MM.1S (cell line): ENCODE measurements around the gene PHLPP2.

Experiments used
- DNase-seq: peaks from one replicate; pipeline ENCODE4 v3.0.0-alpha.2; 2015
- H2AFZ ChIP-seq: fragments of 300-600 bp; sonication (generic); 2 replicates; pipeline ENCODE4 v1.6.0; 2016; ENCODE audit warnings: antibody characterized with exemption, low read length
- H3F3A ChIP-seq: fragments of 300-600 bp; sonication (generic); 2 replicates; pipeline ENCODE4 v1.6.1; 2016; ENCODE audit warnings: mild to moderate bottlenecking, antibody characterized with exemption, low read length, moderate library complexity, mixed read lengths; ENCODE audit not compliant: insufficient read depth
- H3K27ac ChIP-seq: fragments of 300-600 bp; sonication (generic); 2 replicates; pipeline ENCODE4 v1.5.1; 2016; ENCODE audit warnings: mild to moderate bottlenecking, low read length
- H3K27me3 ChIP-seq: fragments of 300-600 bp; sonication (generic); replicated peaks from 2 replicates; pipeline ENCODE4 v1.6.0; 2016; ENCODE audit warnings: low read length; ENCODE audit not compliant: insufficient read depth
- H3K36me3 ChIP-seq: fragments of 300-600 bp; sonication (generic); replicated peaks from 2 replicates; pipeline ENCODE4 v1.6.1; 2016; ENCODE audit warnings: mild to moderate bottlenecking, low read length, mixed read lengths; ENCODE audit not compliant: insufficient read depth
- H3K4me1 ChIP-seq: fragments of 300-600 bp; sonication (generic); 2 replicates; pipeline ENCODE4 v1.6.1; 2016; ENCODE audit warnings: low read length, mixed read lengths
- H3K4me2 ChIP-seq: fragments of 300-600 bp; sonication (generic); 2 replicates; pipeline ENCODE4 v1.6.0; 2016; ENCODE audit warnings: low read depth, low read length
- H3K4me3 ChIP-seq: fragments of 300-600 bp; sonication (generic); 2 replicates; pipeline ENCODE4 v1.5.1; 2016; ENCODE audit warnings: low read length, mixed read lengths
- H3K79me2 ChIP-seq: fragments of 300-600 bp; sonication (generic); 2 replicates; pipeline ENCODE4 v1.6.1; 2016; ENCODE audit warnings: mixed run types, low read length, mixed read lengths
- H3K9ac ChIP-seq: fragments of 300-600 bp; sonication (generic); 2 replicates; pipeline ENCODE4 v1.6.1; 2016; ENCODE audit warnings: low read length, mixed read lengths
- H3K9me2 ChIP-seq: fragments of 300-600 bp; sonication (generic); replicated peaks from 2 replicates; pipeline ENCODE4 v1.6.1; 2016; ENCODE audit warnings: mild to moderate bottlenecking, low read length, mixed read lengths; ENCODE audit not compliant: insufficient read depth
- H3K9me3 ChIP-seq: fragments of 300-600 bp; sonication (generic); replicated peaks from 2 replicates; pipeline ENCODE4 v1.6.1; 2016; ENCODE audit warnings: mild to moderate bottlenecking, low read length, mixed read lengths; ENCODE audit not compliant: insufficient read depth
- H4K20me1 ChIP-seq: fragments of 300-600 bp; sonication (generic); 2 replicates; pipeline ENCODE4 v1.6.1; 2016; ENCODE audit warnings: mild to moderate bottlenecking, low read length, moderate library complexity, mixed read lengths; ENCODE audit not compliant: insufficient read depth
- CTCF ChIP-seq: fragments of 300-600 bp; sonication (generic); IDR thresholded peaks from 2 replicates; pipeline ENCODE4 v1.5.1; 2016; ENCODE audit warnings: antibody characterized with exemption, low read length, mixed read lengths
- EZH2 ChIP-seq: fragments of 300-600 bp; sonication (generic); optimal IDR thresholded peaks from 2 replicates; pipeline ENCODE3; 2017; ENCODE audit warnings: low read depth, mild to moderate bottlenecking, antibody characterized with exemption, low read length, mixed read lengths
- EZH2phosphoT487 ChIP-seq: fragments of 300-600 bp; sonication (generic); IDR thresholded peaks from 2 replicates; pipeline ENCODE4 v1.6.1; 2018; ENCODE audit warnings: antibody characterized with exemption, low read length

The PHLPP2 gene

GRCh38 chr16:71707199-71707598, 17.3 kb downstream of the PHLPP2 start:
- Histone ChIP-seq H3K4me1 (peaks cover 18% of the 10 kb centered on the region), H4K20me1 (no peaks in the 10 kb centered on the region), H2AFZ (no peak overlapping the region), H3K9me2 (no peaks in the 10 kb centered on the region), H3F3A (peaks cover 11% of the 10 kb centered on the region), H3K9ac (no peak overlapping the region), H3K4me3 (no peak overlapping the region), H3K4me2 (no peak overlapping the region), H3K27me3 (no peaks in the 10 kb centered on the region), H3K36me3 (no peaks in the 10 kb centered on the region), H3K9me3 (no peaks in the 10 kb centered on the region), H3K79me2 (peaks cover 32% of the 10 kb centered on the region), H3K27ac (no peak overlapping the region)
- no peak for DNase-seq
- no peak for TF ChIP-seq CTCF
- TF ChIP-seq EZH2: no peak
- no peak for TF ChIP-seq EZH2phosphoT487

GRCh38 chr16:71706046-71706445, 18.5 kb downstream of the PHLPP2 start:
- Histone ChIP-seq H3K4me2 (no peak overlapping the region), H3K4me3 (no peak overlapping the region), H3K27me3 (no peaks in the 10 kb centered on the region), H3K9ac (no peak overlapping the region), H3K9me3 (no peaks in the 10 kb centered on the region), H3K36me3 (no peaks in the 10 kb centered on the region), H3K4me1 (peaks cover 12% of the 10 kb centered on the region), H3K9me2 (no peaks in the 10 kb centered on the region), H3K79me2 (peaks cover 27% of the 10 kb centered on the region), H2AFZ (no peak overlapping the region), H3F3A (no peaks in the 10 kb centered on the region), H3K27ac (no peak overlapping the region), H4K20me1 (no peaks in the 10 kb centered on the region)
- TF ChIP-seq EZH2phosphoT487 (no peak), EZH2 (no peak), CTCF (no peak)
- no peak for DNase-seq

GRCh38 chr16:71703333-71703732, 21.2 kb downstream of the PHLPP2 start:
- peaks cover 7% of the 10 kb centered on the region; the same call in 1 of the 2 replicates for H3K79me2 ChIP-seq
- no peaks in the 10 kb centered on the region for H4K20me1 ChIP-seq
- no peak overlapping the region for H3K4me2 ChIP-seq
- DNase-seq: no peak
- no peaks in the 10 kb centered on the region for H3F3A ChIP-seq
- H3K9ac ChIP-seq: no peak overlapping the region
- no peaks in the 10 kb centered on the region for H3K9me2 ChIP-seq
- no peak overlapping the region for H2AFZ ChIP-seq
- H3K9me3 ChIP-seq: no peaks in the 10 kb centered on the region
- no peaks in the 10 kb centered on the region for H3K36me3 ChIP-seq
- H3K4me3 ChIP-seq: no peak overlapping the region
- no peak overlapping the region for H3K27ac ChIP-seq
- no peak for TF ChIP-seq CTCF
- TF ChIP-seq EZH2phosphoT487: no peak
- no peak for TF ChIP-seq EZH2
- H3K4me1 ChIP-seq: peaks cover 9% of the 10 kb centered on the region
- H3K27me3 ChIP-seq: no peaks in the 10 kb centered on the region
